ENCODE data around the gene CD36. TPM values are rescaled to one million over a fixed set of nuclear protein-coding genes. Genes with fewer than 3 reads are reported as not detected.
A peak's percentile ranks its signal among the peaks of the same experiment; 100 is the strongest.

The CD36 gene
- total and polyA plus RNA-seq, 12 donors: 190 to 1,458 (median 916) TPM

DNA sequence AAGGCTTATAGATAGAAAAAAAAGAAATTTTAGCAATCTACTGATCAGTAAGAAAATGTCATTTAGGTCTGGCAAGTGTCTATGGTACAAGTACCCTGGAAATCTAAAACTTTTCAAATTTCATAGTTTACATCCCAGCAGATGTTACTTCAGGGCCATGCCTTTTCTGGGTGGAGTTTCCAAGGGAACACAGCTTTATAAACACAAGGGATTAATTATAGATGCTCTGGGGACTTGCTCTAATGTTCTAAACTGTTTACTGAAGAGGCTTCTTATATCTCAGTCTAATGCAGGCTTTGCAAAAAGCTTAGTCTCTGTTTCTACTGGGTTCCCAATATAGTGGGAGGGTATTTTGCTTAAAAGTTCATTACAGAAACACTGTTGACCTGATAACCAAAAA, 3.1 kb downstream of the CD36 start:
- Histone ChIP-seq H3K9me3 (no peaks in the 10 kb centered on the region), H3K4me1 (peaks cover 0 to 56% (median 40%) of the 10 kb centered on the region in 9 donors), H3K4me3 (peak overlapping the region; percentile 34 to 63 (median 49)), H3K36me3 (peaks cover 0 to 6% (median 0%) of the 10 kb centered on the region in 9 donors), H3K27ac (peak overlapping the region; percentile 38 to 91 (median 78)), H3K27me3 (no peaks in the 10 kb centered on the region)
- no peak for DNase-seq
- intact Hi-C loops (cut with DNase I): loop anchor here in 4 of 10 donors (5.0 to 10.0 kb wide), 4 partner anchors 39 to 117 kb away; no protein-coding TSS in a partner anchor
- TF ChIP-seq, protein P1, sequence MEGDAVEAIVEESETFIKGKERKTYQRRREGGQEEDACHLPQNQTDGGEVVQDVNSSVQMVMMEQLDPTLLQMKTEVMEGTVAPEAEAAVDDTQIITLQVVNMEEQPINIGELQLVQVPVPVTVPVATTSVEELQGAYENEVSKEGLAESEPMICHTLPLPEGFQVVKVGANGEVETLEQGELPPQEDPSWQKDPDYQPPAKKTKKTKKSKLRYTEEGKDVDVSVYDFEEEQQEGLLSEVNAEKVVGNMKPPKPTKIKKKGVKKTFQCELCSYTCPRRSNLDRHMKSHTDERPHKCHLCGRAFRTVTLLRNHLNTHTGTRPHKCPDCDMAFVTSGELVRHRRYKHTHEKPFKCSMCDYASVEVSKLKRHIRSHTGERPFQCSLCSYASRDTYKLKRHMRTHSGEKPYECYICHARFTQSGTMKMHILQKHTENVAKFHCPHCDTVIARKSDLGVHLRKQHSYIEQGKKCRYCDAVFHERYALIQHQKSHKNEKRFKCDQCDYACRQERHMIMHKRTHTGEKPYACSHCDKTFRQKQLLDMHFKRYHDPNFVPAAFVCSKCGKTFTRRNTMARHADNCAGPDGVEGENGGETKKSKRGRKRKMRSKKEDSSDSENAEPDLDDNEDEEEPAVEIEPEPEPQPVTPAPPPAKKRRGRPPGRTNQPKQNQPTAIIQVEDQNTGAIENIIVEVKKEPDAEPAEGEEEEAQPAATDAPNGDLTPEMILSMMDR (IDR thresholded peaks at IDR 0.05): no peak
- ATAC-seq: peak in 6 of 8 donors; percentile 26 to 49 (median 40)

DNA sequence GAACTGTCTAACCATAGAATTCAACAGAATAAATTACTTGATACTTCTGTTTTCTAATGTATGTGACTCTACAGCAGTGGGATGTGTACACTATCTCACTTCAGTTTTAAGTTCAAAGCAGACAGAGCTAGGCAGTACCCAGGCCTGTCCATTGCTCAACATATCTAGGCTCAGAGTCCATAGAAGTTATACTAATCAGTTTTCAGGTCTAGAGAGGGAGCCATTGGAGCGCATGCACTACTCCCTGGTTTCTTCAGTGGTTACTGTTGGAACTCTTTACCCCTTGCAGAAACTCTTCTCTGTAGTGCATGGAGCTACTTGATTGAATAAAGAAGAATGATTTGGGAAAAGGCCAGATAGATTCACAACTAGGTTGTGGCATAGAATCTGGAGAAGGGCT, 4.4 kb downstream of the CD36 start:
- Histone ChIP-seq H3K9me3 (no peaks in the 10 kb centered on the region), H3K4me1 (peaks cover 0 to 56% (median 40%) of the 10 kb centered on the region in 9 donors), H3K27me3 (no peaks in the 10 kb centered on the region), H3K4me3 (peak overlapping the region; percentile 34 to 63 (median 49)), H3K27ac (peak overlapping the region; percentile 2 to 91 (median 78)), H3K36me3 (peaks cover 0 to 19% (median 3%) of the 10 kb centered on the region in 9 donors)
- intact Hi-C loops (cut with DNase I): loop anchor here in 4 of 10 donors (5.0 to 10.0 kb wide), 4 partner anchors 41 to 118 kb away; no protein-coding TSS in a partner anchor
- DNase-seq (no peak), ATAC-seq (peak in 7 of 8 donors; percentile 15 to 47 (median 31))
- WGBS, 2 donors: 46 to 79% methylated on average over 1 of the region's 1 CpG
- TF ChIP-seq, protein P1 (IDR thresholded peaks at IDR 0.05): no peak

DNA sequence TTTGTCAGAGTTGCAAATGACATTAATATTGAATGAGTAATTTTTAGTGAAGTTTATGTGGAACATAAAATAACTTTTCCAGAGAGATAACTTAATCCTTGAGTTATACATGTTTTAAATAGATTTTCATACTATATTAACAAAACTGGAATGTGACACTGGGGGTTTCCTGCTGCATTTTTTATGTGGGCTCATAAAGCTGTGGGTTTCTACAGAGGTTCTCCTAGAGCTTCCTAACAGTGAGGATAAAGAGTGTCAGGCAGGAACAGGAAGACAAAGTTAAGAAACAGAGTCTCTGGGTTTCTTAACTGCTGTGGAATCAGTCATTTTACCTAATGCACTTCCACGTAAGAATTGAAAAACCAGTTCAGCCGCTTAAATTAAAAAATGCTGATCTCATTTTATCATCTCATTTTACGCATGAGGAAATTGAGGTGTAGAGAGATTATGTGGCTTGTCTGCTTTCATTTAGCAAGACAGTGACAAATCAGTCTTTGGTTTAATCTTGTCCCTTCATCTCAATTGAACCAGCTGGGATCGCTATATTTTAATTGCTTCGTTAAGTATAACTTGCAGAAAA, 5.0 kb downstream of the CD36 start:
- peaks cover 0 to 25% (median 5%) of the 10 kb centered on the region in 9 donors for H3K36me3 ChIP-seq
- intact Hi-C loops (cut with DNase I): loop anchor here in 4 of 10 donors (5.0 to 10.0 kb wide), 4 partner anchors 41 to 119 kb away; no protein-coding TSS in a partner anchor
- TF ChIP-seq, protein P1 (IDR thresholded peaks at IDR 0.05): no peak
- DNase-seq (no peak), ATAC-seq (no peak)
- H3K4me1 ChIP-seq: peaks cover 0 to 61% (median 46%) of the 10 kb centered on the region in 9 donors
- H3K4me3 ChIP-seq: peak overlapping the region; percentile 34 to 63 (median 49)
- H3K27me3 ChIP-seq: no peaks in the 10 kb centered on the region
- 45 to 63% methylated on average over 5 of the region's 5 CpGs for WGBS, 2 donors
- peak overlapping the region in 9 of 10 donors; percentile 61 to 91 (median 79) for H3K27ac ChIP-seq
- no peaks in the 10 kb centered on the region for H3K9me3 ChIP-seq

DNA sequence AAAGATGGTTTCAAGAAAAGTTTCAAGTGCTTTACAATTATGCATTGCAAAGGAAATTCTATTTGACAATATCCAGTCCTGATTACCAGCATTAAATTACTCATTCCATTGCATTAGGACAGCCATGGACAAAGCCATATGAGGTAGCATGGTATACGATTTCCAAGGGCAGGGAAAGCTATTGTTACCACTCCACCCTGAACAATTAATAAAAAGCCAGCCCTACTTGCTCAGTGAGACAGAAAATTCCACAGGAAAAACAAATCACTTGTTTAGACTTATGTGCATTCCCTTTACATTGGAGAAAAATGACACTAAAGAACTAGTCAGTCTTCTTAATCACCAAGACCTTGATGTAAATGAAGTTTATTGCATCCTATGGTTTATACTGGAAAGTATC, 5.6 kb downstream of the CD36 start:
- H3K4me3 ChIP-seq: peak overlapping the region in 9 of 10 donors; percentile 10 to 63 (median 50)
- no peak for ATAC-seq

More for the DNA sequence above, 5.6 kb downstream of the CD36 start:
- H3K9me3 ChIP-seq: no peaks in the 10 kb centered on the region
- peaks cover 0 to 68% (median 52%) of the 10 kb centered on the region in 9 donors for H3K4me1 ChIP-seq
- WGBS, 2 donors: 47 to 74% methylated on average over 1 of the region's 1 CpG
- TF ChIP-seq, protein P1 (IDR thresholded peaks at IDR 0.05): no peak
- no peaks in the 10 kb centered on the region for H3K27me3 ChIP-seq
- DNase-seq: no peak
- peaks cover 0 to 31% (median 5%) of the 10 kb centered on the region in 9 donors for H3K36me3 ChIP-seq
- intact Hi-C loops (cut with DNase I): loop anchor here in 4 of 10 donors (5.0 to 10.0 kb wide), 4 partner anchors 42 to 119 kb away; no protein-coding TSS in a partner anchor
- H3K27ac ChIP-seq: peak overlapping the region in 9 of 10 donors; percentile 61 to 91 (median 79)

All from heart right ventricle (tissue), 16 donors.